Left ventricle myocardium inferior (tissue), 1 donor: ENCODE data around the gene LEPR. TPM values are rescaled to one million over a fixed set of nuclear protein-coding genes. Genes with fewer than 3 reads are reported as not detected.
"Not testable (repeated sequence)": the region's sequence is repeated elsewhere in the genome, so short reads cannot be mapped to it uniquely, and the experiment has no call there.

Experiments
- DNase-seq: peaks from one replicate; pipeline ENCODE4 v3.0.0-alpha.2; 2020
- H3K27ac ChIP-seq: fragments of 200-600 bp; replicated peaks from 2 replicates; pipeline ENCODE4 v1.8.0; 2021
- H3K27me3 ChIP-seq: fragments of 200-600 bp; 2 replicates; pipeline ENCODE4 v1.8.0; 2021; ENCODE audit warnings: low read depth
- H3K36me3 ChIP-seq: fragments of 200-600 bp; 2 replicates; pipeline ENCODE4 v1.8.0; 2021
- H3K4me1 ChIP-seq: fragments of 200-600 bp; 2 replicates; pipeline ENCODE4 v1.8.0; 2021
- H3K4me3 ChIP-seq: fragments of 200-600 bp; 2 replicates; pipeline ENCODE4 v1.8.0; 2021; ENCODE audit warnings: mild to moderate bottlenecking, moderate library complexity
- H3K9me3 ChIP-seq: fragments of 200-600 bp; replicated peaks from 2 replicates; pipeline ENCODE4 v1.8.0; 2021
- CTCF ChIP-seq: fragments of 200-600 bp; IDR thresholded peaks from 2 replicates; pipeline ENCODE4 v1.8.0; 2021; ENCODE audit warnings: antibody characterized with exemption, mild to moderate bottlenecking, borderline replicate concordance
- intact Hi-C: fragments of 100-400 bp; cut with micrococcal nuclease; formaldehyde crosslinking; loops from one replicate; pipeline ENCODE4 v1.11.0; 2022
- total RNA-seq: library from RNA; stranded (reverse); fragmentation: NEBNext Ultra II Directional; extraction: Animal tissue kit (Norgen Biotek cat#: 25700); gene quantifications from one replicate; pipeline ENCODE4 v1.2.1, GENCODE V29; 2021
- donor health status: DM: no; HTN: yes; CAD: no; lungs with severe emphysema.

LEPR gene
- total RNA-seq, 1 donor from 2014 or later: 7.1 TPM

DNA sequence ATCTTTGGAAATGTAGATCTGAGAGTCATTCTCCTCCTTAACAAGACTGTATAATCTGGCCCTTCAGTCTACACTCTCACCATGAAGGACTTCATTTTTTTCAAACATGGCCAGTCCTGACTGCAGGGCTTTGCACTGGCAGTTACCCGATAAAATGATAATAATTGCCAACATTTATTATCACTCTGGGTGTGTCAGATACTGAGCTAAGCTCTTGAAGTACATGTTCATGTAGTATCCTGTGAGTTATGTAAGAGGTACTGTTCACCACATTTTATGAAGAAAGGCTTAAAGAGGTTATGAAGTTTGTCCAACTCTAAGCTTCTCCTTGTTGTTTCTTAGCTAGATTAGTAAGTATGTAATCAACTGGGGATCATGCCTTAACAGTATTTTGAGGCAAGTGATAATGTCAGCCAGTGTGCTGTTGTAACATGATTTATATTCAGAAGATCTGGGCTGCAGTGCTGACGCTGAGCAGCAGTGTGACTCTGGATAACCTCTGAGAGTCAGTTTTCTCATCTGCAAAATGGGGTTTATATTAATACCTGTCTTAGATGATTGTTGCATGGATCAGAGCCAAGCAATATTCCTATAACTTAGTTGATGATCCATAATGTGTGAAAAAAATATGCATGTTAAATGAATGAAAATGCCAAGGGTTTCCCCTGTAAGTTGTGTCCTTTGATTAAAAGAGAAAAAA, 42.1 kb upstream of the LEPR start:
- Histone ChIP-seq H3K9me3 (no peaks in the 10 kb centered on the region), H3K27ac (no peak overlapping the region), H3K4me3 (no peak overlapping the region), H3K27me3 (no peaks in the 10 kb centered on the region), H3K36me3 (no peaks in the 10 kb centered on the region), H3K4me1 (no peaks in the 10 kb centered on the region)
- TF ChIP-seq CTCF: no peak
- intact Hi-C loops: no loop called here
- DNase-seq: no peak

GRCh38 chr1:65384426-65384825, 36.0 kb upstream of the LEPR start:
- H3K9me3 ChIP-seq, H3K4me3 ChIP-seq, H3K4me1 ChIP-seq, H3K36me3 ChIP-seq, intact Hi-C loops, H3K27ac ChIP-seq, DNase-seq, H3K27me3 ChIP-seq: not testable (repeated sequence)

DNA sequence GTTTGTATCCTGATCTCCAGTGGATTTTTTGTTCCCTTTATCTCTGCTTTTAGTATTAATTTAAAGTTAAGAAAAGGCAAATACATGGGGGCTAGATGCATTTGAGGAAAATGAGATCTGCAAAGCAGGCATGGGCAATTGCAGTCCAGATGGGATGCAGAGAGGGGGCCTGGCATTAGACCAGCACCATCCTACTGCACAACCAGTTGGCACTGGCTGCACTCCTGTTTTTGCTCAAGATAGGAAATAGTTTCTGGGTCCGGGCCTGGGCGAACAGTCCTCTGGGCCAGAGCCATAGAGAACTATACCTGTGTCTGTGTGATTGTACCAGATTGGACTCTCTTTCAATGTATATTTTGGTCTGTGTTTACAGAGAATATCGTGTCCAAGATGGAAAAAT, 34.0 kb upstream of the LEPR start:
- Histone ChIP-seq H3K36me3 (peaks cover 8% of the 10 kb centered on the region), H3K4me1 (no peaks in the 10 kb centered on the region), H3K27ac (no peak overlapping the region), H3K4me3 (no peak overlapping the region), H3K27me3 (no peaks in the 10 kb centered on the region), H3K9me3 (no peaks in the 10 kb centered on the region)
- intact Hi-C loops: no loop called here
- no peak for TF ChIP-seq CTCF
- DNase-seq: no peak

DNA sequence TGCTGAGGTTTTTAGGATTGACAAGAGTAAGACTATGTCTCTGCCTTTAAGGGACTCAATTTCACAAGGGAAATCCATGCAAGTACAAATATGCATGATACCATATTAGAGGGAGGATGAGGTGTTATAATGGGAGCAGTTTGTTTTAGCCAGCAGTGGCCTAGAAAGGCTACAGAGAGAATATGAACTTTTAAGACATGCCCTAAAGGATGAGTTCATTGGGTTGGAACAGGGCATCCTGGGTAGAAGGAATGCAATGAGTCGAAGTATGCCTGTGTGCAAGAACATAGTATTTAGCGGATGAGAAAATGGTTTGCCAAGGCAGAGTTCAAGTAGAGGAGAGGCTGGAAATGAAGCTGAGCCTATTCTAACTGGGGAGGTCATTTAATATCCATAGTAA, 32.6 kb upstream of the LEPR start:
- H3K36me3 ChIP-seq: peaks cover 8% of the 10 kb centered on the region
- H3K4me3 ChIP-seq: no peak overlapping the region
- no peak for DNase-seq
- H3K4me1 ChIP-seq: no peaks in the 10 kb centered on the region
- intact Hi-C loops: no loop called here
- H3K9me3 ChIP-seq: no peaks in the 10 kb centered on the region
- no peak for TF ChIP-seq CTCF
- no peaks in the 10 kb centered on the region for H3K27me3 ChIP-seq
- H3K27ac ChIP-seq: no peak overlapping the region

DNA sequence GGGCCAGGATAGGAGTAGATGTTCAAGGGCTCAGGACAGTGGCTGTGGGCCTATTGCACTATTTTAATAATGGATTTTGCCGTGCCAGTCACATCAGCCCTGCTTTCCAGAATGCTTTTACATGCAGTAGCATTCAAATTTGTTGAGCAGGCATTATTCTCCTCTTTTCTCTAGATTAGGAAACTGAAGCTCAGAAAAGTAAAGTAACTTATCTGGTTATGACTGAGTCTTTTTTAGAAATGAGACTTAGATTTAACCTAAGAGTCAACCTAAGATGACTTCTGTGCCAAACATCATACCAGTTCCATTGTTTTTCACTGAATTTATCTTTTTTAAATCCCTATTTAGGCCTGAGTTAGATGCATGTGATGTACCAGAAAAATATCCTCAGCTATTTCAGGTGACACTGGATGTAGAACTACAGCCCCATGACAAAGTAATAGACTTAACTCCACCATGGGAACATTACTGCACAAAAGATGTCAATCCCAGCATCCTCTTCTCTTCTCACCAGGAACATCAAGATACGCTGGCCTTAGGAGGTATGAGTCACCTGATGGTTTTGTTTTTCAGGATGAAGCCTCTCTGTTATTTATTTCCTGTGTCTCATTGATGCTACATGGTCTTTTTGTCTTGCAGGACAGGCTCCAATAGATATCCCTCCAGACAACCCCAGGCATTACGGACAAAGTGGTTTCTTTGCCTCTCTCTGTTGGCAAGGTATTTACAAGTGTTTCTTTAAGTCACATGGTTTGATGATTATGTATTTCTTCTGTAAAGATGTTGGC, 31.4 kb upstream of the LEPR start:
- H3K27me3 ChIP-seq: no peaks in the 10 kb centered on the region
- TF ChIP-seq CTCF: no peak
- no peak for DNase-seq
- no peaks in the 10 kb centered on the region for H3K9me3 ChIP-seq
- intact Hi-C loops: no loop called here
- H3K4me3 ChIP-seq: no peak overlapping the region
- no peak overlapping the region for H3K27ac ChIP-seq
- peaks cover 8% of the 10 kb centered on the region for H3K36me3 ChIP-seq
- no peaks in the 10 kb centered on the region for H3K4me1 ChIP-seq

GRCh38 chr1:65392497-65392896, 28.0 kb upstream of the LEPR start:
- DNase-seq: no peak
- Histone ChIP-seq H3K4me1 (no peaks in the 10 kb centered on the region), H3K4me3 (no peak overlapping the region), H3K27ac (no peak overlapping the region), H3K36me3 (peaks cover 8% of the 10 kb centered on the region), H3K9me3 (no peaks in the 10 kb centered on the region), H3K27me3 (no peaks in the 10 kb centered on the region)
- intact Hi-C loops: no loop called here
- TF ChIP-seq CTCF: no peak
